GM23338 (cell line): ENCODE results near the gene LPXN.

Source experiments
- CREB1 ChIP-seq: fragments of 250-450 bp; sonication (Bioruptor Pico); IDR thresholded peaks from 2 replicates; pipeline ENCODE4 v1.5.0; 2020; ENCODE audit warnings: low read depth, mild to moderate bottlenecking, moderate library complexity
- ETS1 ChIP-seq: IDR thresholded peaks from 2 replicates; pipeline ENCODE4 v1.6.1; 2016; ENCODE audit warnings: antibody characterized with exemption
- EZH2 ChIP-seq: fragments of 200-600 bp; sonication (generic); IDR thresholded peaks from one replicate; pipeline ENCODE4 v1.8.0; 2017; ENCODE audit warnings: antibody characterized with exemption, mild to moderate bottlenecking, low read depth; ENCODE audit not compliant: unreplicated experiment
- EZH2phosphoT487 ChIP-seq: fragments of 200-600 bp; sonication (generic); IDR thresholded peaks from one replicate; pipeline ENCODE4 v1.8.1; 2018; ENCODE audit warnings: antibody characterized with exemption; ENCODE audit not compliant: unreplicated experiment
- JUNB ChIP-seq: IDR thresholded peaks from one replicate; pipeline ENCODE4 v1.6.1; 2016; ENCODE audit warnings: antibody characterized with exemption; ENCODE audit not compliant: unreplicated experiment
- NANOG ChIP-seq: IDR thresholded peaks from 2 replicates; pipeline ENCODE4 v1.6.1; 2016; ENCODE audit warnings: antibody characterized with exemption, borderline replicate concordance
- POLR2AphosphoS5 ChIP-seq: IDR thresholded peaks from 2 replicates; pipeline ENCODE4 v1.6.1; 2016; ENCODE audit warnings: antibody characterized with exemption, low read depth
- TF ChIP-seq, protein P1 (sequence below), 2 experiments: fragments of 200-600 bp in 1 of 2; sonication (generic) in 1 of 2; conservative IDR thresholded peaks; 2 replicates each; pipeline versions ENCODE4 v1.5.1 to v1.6.1; 2016 to 2017; ENCODE audit warnings: antibody characterized with exemption in 2 of 2, low read depth in 2 of 2, mild to moderate bottlenecking in 2 of 2, moderate library complexity in 1 of 2
- TF ChIP-seq, protein P2 (sequence below): IDR thresholded peaks from one replicate; pipeline ENCODE4 v1.6.1; 2018; ENCODE audit warnings: antibody characterized with exemption; ENCODE audit not compliant: unreplicated experiment
- TF ChIP-seq, protein P3 (sequence below): fragments of 250-450 bp; sonication (Bioruptor Pico); IDR thresholded peaks from 2 replicates; pipeline ENCODE4 v1.5.0; 2020; ENCODE audit warnings: mild to moderate bottlenecking, moderate library complexity

GRCh38 chr11:58527429-58527828 lies 48.2 kb downstream of the LPXN start:
- TF ChIP-seq EZH2, result no peak
- no peak for TF ChIP-seq POLR2AphosphoS5
- TF ChIP-seq, protein P1, sequence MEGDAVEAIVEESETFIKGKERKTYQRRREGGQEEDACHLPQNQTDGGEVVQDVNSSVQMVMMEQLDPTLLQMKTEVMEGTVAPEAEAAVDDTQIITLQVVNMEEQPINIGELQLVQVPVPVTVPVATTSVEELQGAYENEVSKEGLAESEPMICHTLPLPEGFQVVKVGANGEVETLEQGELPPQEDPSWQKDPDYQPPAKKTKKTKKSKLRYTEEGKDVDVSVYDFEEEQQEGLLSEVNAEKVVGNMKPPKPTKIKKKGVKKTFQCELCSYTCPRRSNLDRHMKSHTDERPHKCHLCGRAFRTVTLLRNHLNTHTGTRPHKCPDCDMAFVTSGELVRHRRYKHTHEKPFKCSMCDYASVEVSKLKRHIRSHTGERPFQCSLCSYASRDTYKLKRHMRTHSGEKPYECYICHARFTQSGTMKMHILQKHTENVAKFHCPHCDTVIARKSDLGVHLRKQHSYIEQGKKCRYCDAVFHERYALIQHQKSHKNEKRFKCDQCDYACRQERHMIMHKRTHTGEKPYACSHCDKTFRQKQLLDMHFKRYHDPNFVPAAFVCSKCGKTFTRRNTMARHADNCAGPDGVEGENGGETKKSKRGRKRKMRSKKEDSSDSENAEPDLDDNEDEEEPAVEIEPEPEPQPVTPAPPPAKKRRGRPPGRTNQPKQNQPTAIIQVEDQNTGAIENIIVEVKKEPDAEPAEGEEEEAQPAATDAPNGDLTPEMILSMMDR (conservative IDR thresholded peaks at IDR 0.05; ENCODE audit: low read depth in 2 of 2), result no peak
- TF ChIP-seq EZH2phosphoT487, result no peak
- TF ChIP-seq JUNB, result no peak
- TF ChIP-seq, protein P2, sequence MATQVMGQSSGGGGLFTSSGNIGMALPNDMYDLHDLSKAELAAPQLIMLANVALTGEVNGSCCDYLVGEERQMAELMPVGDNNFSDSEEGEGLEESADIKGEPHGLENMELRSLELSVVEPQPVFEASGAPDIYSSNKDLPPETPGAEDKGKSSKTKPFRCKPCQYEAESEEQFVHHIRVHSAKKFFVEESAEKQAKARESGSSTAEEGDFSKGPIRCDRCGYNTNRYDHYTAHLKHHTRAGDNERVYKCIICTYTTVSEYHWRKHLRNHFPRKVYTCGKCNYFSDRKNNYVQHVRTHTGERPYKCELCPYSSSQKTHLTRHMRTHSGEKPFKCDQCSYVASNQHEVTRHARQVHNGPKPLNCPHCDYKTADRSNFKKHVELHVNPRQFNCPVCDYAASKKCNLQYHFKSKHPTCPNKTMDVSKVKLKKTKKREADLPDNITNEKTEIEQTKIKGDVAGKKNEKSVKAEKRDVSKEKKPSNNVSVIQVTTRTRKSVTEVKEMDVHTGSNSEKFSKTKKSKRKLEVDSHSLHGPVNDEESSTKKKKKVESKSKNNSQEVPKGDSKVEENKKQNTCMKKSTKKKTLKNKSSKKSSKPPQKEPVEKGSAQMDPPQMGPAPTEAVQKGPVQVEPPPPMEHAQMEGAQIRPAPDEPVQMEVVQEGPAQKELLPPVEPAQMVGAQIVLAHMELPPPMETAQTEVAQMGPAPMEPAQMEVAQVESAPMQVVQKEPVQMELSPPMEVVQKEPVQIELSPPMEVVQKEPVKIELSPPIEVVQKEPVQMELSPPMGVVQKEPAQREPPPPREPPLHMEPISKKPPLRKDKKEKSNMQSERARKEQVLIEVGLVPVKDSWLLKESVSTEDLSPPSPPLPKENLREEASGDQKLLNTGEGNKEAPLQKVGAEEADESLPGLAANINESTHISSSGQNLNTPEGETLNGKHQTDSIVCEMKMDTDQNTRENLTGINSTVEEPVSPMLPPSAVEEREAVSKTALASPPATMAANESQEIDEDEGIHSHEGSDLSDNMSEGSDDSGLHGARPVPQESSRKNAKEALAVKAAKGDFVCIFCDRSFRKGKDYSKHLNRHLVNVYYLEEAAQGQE, result no peak
- no peak for TF ChIP-seq CREB1
- no peak for TF ChIP-seq NANOG
- no peak for TF ChIP-seq ETS1
- TF ChIP-seq, protein P3, sequence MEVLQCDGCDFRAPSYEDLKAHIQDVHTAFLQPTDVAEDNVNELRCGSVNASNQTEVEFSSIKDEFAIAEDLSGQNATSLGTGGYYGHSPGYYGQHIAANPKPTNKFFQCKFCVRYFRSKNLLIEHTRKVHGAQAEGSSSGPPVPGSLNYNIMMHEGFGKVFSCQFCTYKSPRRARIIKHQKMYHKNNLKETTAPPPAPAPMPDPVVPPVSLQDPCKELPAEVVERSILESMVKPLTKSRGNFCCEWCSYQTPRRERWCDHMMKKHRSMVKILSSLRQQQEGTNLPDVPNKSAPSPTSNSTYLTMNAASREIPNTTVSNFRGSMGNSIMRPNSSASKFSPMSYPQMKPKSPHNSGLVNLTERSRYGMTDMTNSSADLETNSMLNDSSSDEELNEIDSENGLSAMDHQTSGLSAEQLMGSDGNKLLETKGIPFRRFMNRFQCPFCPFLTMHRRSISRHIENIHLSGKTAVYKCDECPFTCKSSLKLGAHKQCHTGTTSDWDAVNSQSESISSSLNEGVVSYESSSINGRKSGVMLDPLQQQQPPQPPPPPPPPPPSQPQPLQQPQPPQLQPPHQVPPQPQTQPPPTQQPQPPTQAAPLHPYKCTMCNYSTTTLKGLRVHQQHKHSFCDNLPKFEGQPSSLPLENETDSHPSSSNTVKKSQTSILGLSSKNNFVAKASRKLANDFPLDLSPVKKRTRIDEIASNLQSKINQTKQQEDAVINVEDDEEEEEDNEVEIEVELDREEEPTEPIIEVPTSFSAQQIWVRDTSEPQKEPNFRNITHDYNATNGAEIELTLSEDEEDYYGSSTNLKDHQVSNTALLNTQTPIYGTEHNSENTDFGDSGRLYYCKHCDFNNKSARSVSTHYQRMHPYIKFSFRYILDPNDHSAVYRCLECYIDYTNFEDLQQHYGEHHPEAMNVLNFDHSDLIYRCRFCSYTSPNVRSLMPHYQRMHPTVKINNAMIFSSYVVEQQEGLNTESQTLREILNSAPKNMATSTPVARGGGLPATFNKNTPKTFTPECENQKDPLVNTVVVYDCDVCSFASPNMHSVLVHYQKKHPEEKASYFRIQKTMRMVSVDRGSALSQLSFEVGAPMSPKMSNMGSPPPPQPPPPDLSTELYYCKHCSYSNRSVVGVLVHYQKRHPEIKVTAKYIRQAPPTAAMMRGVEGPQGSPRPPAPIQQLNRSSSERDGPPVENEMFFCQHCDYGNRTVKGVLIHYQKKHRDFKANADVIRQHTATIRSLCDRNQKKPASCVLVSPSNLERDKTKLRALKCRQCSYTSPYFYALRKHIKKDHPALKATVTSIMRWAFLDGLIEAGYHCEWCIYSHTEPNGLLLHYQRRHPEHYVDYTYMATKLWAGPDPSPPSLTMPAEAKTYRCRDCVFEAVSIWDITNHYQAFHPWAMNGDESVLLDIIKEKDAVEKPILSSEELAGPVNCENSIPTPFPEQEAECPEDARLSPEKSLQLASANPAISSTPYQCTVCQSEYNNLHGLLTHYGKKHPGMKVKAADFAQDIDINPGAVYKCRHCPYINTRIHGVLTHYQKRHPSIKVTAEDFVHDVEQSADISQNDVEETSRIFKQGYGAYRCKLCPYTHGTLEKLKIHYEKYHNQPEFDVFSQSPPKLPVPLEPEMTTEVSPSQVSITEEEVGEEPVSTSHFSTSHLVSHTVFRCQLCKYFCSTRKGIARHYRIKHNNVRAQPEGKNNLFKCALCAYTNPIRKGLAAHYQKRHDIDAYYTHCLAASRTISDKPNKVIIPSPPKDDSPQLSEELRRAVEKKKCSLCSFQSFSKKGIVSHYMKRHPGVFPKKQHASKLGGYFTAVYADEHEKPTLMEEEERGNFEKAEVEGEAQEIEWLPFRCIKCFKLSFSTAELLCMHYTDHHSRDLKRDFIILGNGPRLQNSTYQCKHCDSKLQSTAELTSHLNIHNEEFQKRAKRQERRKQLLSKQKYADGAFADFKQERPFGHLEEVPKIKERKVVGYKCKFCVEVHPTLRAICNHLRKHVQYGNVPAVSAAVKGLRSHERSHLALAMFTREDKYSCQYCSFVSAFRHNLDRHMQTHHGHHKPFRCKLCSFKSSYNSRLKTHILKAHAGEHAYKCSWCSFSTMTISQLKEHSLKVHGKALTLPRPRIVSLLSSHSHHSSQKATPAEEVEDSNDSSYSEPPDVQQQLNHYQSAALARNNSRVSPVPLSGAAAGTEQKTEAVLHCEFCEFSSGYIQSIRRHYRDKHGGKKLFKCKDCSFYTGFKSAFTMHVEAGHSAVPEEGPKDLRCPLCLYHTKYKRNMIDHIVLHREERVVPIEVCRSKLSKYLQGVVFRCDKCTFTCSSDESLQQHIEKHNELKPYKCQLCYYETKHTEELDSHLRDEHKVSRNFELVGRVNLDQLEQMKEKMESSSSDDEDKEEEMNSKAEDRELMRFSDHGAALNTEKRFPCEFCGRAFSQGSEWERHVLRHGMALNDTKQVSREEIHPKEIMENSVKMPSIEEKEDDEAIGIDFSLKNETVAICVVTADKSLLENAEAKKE (CRISPR knock-in tag), result no peak
